A673 (cell line): Measurements from ENCODE around the gene DIPK1C.

ENCODE experiments used
- CTCF ChIP-seq: fragments of 300-800, 200-600 bp; sonication (generic); conservative IDR thresholded peaks from 2 replicates; pipeline ENCODE4 v1.5.1; 2017; ENCODE audit warnings: low read depth, mild to moderate bottlenecking, antibody characterized with exemption, low read length, moderate library complexity, mixed read lengths
- EZH2 ChIP-seq: fragments of 200-600 bp; sonication (generic); IDR thresholded peaks from 2 replicates; pipeline ENCODE4 v1.6.1; 2017; ENCODE audit warnings: borderline replicate concordance, low read depth, mild to moderate bottlenecking, mixed read lengths, antibody characterized with exemption, low read length; ENCODE audit not compliant: poor library complexity, severe bottlenecking

GRCh38 chr18:74413836-74414235, 43.3 kb downstream of the DIPK1C start:
- no peak for TF ChIP-seq CTCF
- no peak for TF ChIP-seq EZH2
